ENCODE measurements around the gene CLMN. TPM values are rescaled to one million over a fixed set of nuclear protein-coding genes. Genes with fewer than 3 reads are reported as not detected.
"Not testable (repeated sequence)": the region's sequence is repeated elsewhere in the genome, so short reads cannot be mapped to it uniquely, and the experiment has no call there.

CLMN gene
- total RNA-seq, 1 experiment from 2014 or later: 33.4 TPM

- Histone ChIP-seq H2AFZ (ENCODE audit: low read depth, low read length, poor library complexity, severe bottlenecking) (no peak overlapping the region), H3K4me1 (ENCODE audit: control insufficient read depth in 1 of 2, insufficient read depth in 2 of 2, low read length in 2 of 2) (no peaks in the 10 kb centered on the region; a peak in 1 of 4 replicates), H3K4me3 (replicated peaks in 1 of 2; ENCODE audit: low read depth in 1 of 2, low read length in 2 of 2) (no peak overlapping the region), H3K9me3 (ENCODE audit: control insufficient read depth in 1 of 2, insufficient read depth in 1 of 2, low read depth in 1 of 2, low read length in 2 of 2) (peaks cover 0 to 5% of the 10 kb centered on the region in 2 experiments; a peak in 1 of 4 replicates), H3K27ac (ENCODE audit: low read depth, low read length) (no peak overlapping the region), H4K20me1 (ENCODE audit: insufficient read depth) (no peaks in the 10 kb centered on the region), H3K9me2 (ENCODE audit: insufficient read depth) (no peaks in the 10 kb centered on the region), H3K36me3 (ENCODE audit: control insufficient read depth in 1 of 2, insufficient read depth in 2 of 2, low read length in 2 of 2) (no peaks in the 10 kb centered on the region), H3K9ac (ENCODE audit: low read length) (no peak overlapping the region), H3K4me2 (ENCODE audit: low read length) (no peak overlapping the region), H3K79me2 (ENCODE audit: insufficient read depth, low read length) (0 out of 2 replicates have a peak, but pooled peaks cover 8% of the 10 kb centered on the region), H3K27me3 (ENCODE audit: insufficient read depth, low read length) (no peaks in the 10 kb centered on the region)
- TF ChIP-seq EGR1 (IDR thresholded peaks at IDR 0.05; ENCODE audit: low read depth) (no peak), MAX (IDR thresholded peaks at IDR 0.05) (no peak), POLR2AphosphoS5 (IDR thresholded peaks at IDR 0.05; ENCODE audit: low read depth, low read length) (no peak), ZFX (IDR thresholded peaks at IDR 0.05) (no peak), EZH2 (IDR thresholded peaks at IDR 0.05) (no peak), ZNF274 (IDR thresholded peaks at IDR 0.05; ENCODE audit: low read depth, low read length) (no peak), SRF (IDR thresholded peaks at IDR 0.05; ENCODE audit: low read depth) (no peak)
- POLR2A ChIA-PET: no interaction called here
- CTCF ChIA-PET: no interaction called here
- RAD21 ChIA-PET (ENCODE audit: low non-redundant PET in 1 of 2, low total read pairs in 2 of 2, uncharacterized antibody in 2 of 2, unreplicated experiment in 2 of 2): no interaction called here
- ATAC-seq (no peak), DNase-seq (ENCODE audit: low read depth, low spot score) (no peak)
- BruUV-seq (replicated peaks): no TSS peak
- intact Hi-C loops (cut with micrococcal nuclease): no loop called here
These were observed 34.1 kb downstream of the CLMN start for GRCh38 chr14:95285566-95285965.

- H3K27ac ChIP-seq (ENCODE audit: low read depth, low read length); H3K4me3 ChIP-seq (replicated peaks in 1 of 2; ENCODE audit: low read depth in 1 of 2, low read length in 2 of 2); H4K20me1 ChIP-seq (ENCODE audit: insufficient read depth); ATAC-seq; H3K9ac ChIP-seq (ENCODE audit: low read length); H3K9me3 ChIP-seq (ENCODE audit: control insufficient read depth in 1 of 2, insufficient read depth in 1 of 2, low read depth in 1 of 2, low read length in 2 of 2); H3K4me1 ChIP-seq (ENCODE audit: control insufficient read depth in 1 of 2, insufficient read depth in 2 of 2, low read length in 2 of 2); DNase-seq (ENCODE audit: low read depth, low spot score); RAD21 ChIA-PET (ENCODE audit: low non-redundant PET in 1 of 2, low total read pairs in 2 of 2, uncharacterized antibody in 2 of 2, unreplicated experiment in 2 of 2); POLR2A ChIA-PET; H3K79me2 ChIP-seq (ENCODE audit: insufficient read depth, low read length); H3K9me2 ChIP-seq (ENCODE audit: insufficient read depth); H3K27me3 ChIP-seq (ENCODE audit: insufficient read depth, low read length); H2AFZ ChIP-seq (ENCODE audit: low read depth, low read length, poor library complexity, severe bottlenecking); intact Hi-C loops (cut with micrococcal nuclease); CTCF ChIA-PET; BruUV-seq (replicated peaks); H3K36me3 ChIP-seq (ENCODE audit: control insufficient read depth in 1 of 2, insufficient read depth in 2 of 2, low read length in 2 of 2); H3K4me2 ChIP-seq (ENCODE audit: low read length): not testable (repeated sequence)
These were observed 35.9 kb downstream of the CLMN start for GRCh38 chr14:95283802-95284201.

GRCh38 chr14:95282986-95283380 lies 36.7 kb downstream of the CLMN start:
- POLR2A ChIA-PET; H4K20me1 ChIP-seq (ENCODE audit: insufficient read depth); H3K79me2 ChIP-seq (ENCODE audit: insufficient read depth, low read length); CTCF ChIA-PET; H3K9ac ChIP-seq (ENCODE audit: low read length); RAD21 ChIA-PET (ENCODE audit: low non-redundant PET in 1 of 2, low total read pairs in 2 of 2, uncharacterized antibody in 2 of 2, unreplicated experiment in 2 of 2); H3K27me3 ChIP-seq (ENCODE audit: insufficient read depth, low read length); intact Hi-C loops (cut with micrococcal nuclease); H2AFZ ChIP-seq (ENCODE audit: low read depth, low read length, poor library complexity, severe bottlenecking); H3K9me3 ChIP-seq (ENCODE audit: control insufficient read depth in 1 of 2, insufficient read depth in 1 of 2, low read depth in 1 of 2, low read length in 2 of 2); H3K4me1 ChIP-seq (ENCODE audit: control insufficient read depth in 1 of 2, insufficient read depth in 2 of 2, low read length in 2 of 2); H3K4me2 ChIP-seq (ENCODE audit: low read length); DNase-seq (ENCODE audit: low read depth, low spot score); BruUV-seq (replicated peaks); H3K27ac ChIP-seq (ENCODE audit: low read depth, low read length); H3K4me3 ChIP-seq (replicated peaks in 1 of 2; ENCODE audit: low read depth in 1 of 2, low read length in 2 of 2); H3K9me2 ChIP-seq (ENCODE audit: insufficient read depth); ATAC-seq; H3K36me3 ChIP-seq (ENCODE audit: control insufficient read depth in 1 of 2, insufficient read depth in 2 of 2, low read length in 2 of 2): not testable (repeated sequence)
